Peyer's patch (tissue), 4 donors: Measurements from ENCODE around the gene GPC6. TPM values are rescaled to one million over a fixed set of nuclear protein-coding genes. Genes with fewer than 3 reads are reported as not detected.

ENCODE experiments used
- DNase-seq, 3 donors: peaks; one replicate each; pipeline ENCODE4 v3.0.0-alpha.2; 2017 to 2019
- H3K27ac ChIP-seq, 4 donors: fragments of 200-600 bp; sonication (generic); one replicate each; pipeline ENCODE4 v1.5.1; 2016 to 2019
- H3K27me3 ChIP-seq, 2 donors: fragments of 200-600 bp; sonication (generic); one replicate each; pipeline ENCODE4 v1.5.1; 2019
- H3K36me3 ChIP-seq, 3 donors: fragments of 200-600 bp; sonication (generic); one replicate each; pipeline ENCODE4 v1.5.1; 2016 to 2019
- H3K4me1 ChIP-seq, 4 donors: fragments of 200-600 bp; sonication (generic); one replicate each; pipeline ENCODE4 v1.5.1; 2016 to 2019
- H3K4me3 ChIP-seq, 4 donors: fragments of 200-600 bp; sonication (generic); 1 replicate in 3 of 4; 2 replicates in 1 of 4; pipeline ENCODE4 v1.5.1; 2016 to 2019; ENCODE audit warnings: mild to moderate bottlenecking in 1 of 4
- H3K9me3 ChIP-seq, 4 donors: fragments of 200-600 bp; sonication (generic); one replicate each; pipeline ENCODE4 v1.5.1; 2016 to 2019; ENCODE audit warnings: mild to moderate bottlenecking in 1 of 4
- POLR2A ChIP-seq, 2 donors: fragments of 450-650 bp; IDR thresholded peaks; one replicate each; pipeline ENCODE4 v1.5.1; 2017; ENCODE audit warnings: antibody characterized with exemption in 2 of 2, mild to moderate bottlenecking in 2 of 2, moderate library complexity in 2 of 2
- total RNA-seq, 4 donors: library from RNA; depleted of rRNA; stranded (reverse); fragments of >200 nt; gene quantifications; one replicate each; pipeline ENCODE4 v1.1.0, GENCODE V29; 2016
- TF ChIP-seq, protein P1 (sequence below), 6 experiments: fragments of 450-650 bp in 4 of 6; fragments of 200-600 bp in 2 of 6; sonication (generic) in 1 of 6; IDR thresholded peaks; one replicate each; pipeline ENCODE4 v1.5.1; 2017 to 2019; ENCODE audit warnings: antibody characterized with exemption in 6 of 6, mild to moderate bottlenecking in 3 of 6, moderate library complexity in 1 of 6

The GPC6 gene
- total RNA-seq, 4 donors from 2014 or later: 1.6 to 13.2 (median 2.6) TPM

DNA sequence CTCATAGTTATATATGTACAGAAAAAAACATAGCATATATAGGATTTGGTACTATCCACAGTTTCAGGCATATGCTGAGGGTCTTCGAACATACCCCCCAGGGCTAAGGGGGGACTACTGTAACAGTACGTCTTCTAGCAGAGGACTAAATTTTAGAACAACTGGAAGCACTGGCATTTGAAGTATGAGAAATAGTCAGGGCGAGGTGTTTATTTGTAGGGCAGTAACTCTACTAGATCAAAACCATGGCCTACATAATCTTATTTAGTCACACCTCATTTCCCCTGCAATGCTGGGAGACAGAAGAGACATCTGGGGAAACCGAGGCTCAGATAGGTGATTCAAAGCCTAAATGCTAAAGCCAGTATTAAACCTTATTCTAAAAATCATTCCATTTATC, 1007.2 kb downstream of the GPC6 start:
- Histone ChIP-seq H3K4me3 (no peak overlapping the region), H3K27me3 (no peaks in the 10 kb centered on the region), H3K36me3 (no peaks in the 10 kb centered on the region), H3K9me3 (no peaks in the 10 kb centered on the region), H3K27ac (no peak overlapping the region), H3K4me1 (no peaks in the 10 kb centered on the region)
- TF ChIP-seq, protein P1, sequence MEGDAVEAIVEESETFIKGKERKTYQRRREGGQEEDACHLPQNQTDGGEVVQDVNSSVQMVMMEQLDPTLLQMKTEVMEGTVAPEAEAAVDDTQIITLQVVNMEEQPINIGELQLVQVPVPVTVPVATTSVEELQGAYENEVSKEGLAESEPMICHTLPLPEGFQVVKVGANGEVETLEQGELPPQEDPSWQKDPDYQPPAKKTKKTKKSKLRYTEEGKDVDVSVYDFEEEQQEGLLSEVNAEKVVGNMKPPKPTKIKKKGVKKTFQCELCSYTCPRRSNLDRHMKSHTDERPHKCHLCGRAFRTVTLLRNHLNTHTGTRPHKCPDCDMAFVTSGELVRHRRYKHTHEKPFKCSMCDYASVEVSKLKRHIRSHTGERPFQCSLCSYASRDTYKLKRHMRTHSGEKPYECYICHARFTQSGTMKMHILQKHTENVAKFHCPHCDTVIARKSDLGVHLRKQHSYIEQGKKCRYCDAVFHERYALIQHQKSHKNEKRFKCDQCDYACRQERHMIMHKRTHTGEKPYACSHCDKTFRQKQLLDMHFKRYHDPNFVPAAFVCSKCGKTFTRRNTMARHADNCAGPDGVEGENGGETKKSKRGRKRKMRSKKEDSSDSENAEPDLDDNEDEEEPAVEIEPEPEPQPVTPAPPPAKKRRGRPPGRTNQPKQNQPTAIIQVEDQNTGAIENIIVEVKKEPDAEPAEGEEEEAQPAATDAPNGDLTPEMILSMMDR (IDR thresholded peaks at IDR 0.05): no peak
- no peak for TF ChIP-seq POLR2A (IDR thresholded peaks at IDR 0.05)
- no peak for DNase-seq

DNA sequence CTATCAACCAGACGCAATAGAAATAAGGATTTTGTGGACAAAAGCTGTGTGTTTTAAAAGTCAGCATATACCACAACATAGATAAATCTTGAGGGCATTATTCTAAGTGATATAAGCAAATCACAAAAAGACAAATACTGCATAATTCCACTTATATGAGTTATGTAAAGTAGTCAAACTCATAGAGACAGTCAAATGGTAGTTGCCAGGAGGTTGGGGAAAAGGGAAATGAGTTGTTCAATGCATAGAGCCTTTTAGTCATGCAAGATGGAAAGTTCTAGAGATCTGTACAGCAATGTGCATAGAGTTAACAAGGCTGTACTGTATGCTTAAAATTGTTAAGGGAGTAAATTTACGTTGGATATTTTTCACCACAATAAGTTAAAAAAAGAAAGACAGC, 1008.1 kb downstream of the GPC6 start:
- Histone ChIP-seq H3K27ac (no peak overlapping the region), H3K4me3 (no peak overlapping the region), H3K4me1 (no peaks in the 10 kb centered on the region), H3K27me3 (no peaks in the 10 kb centered on the region), H3K36me3 (no peaks in the 10 kb centered on the region), H3K9me3 (no peaks in the 10 kb centered on the region)
- DNase-seq: no peak
- no peak for TF ChIP-seq POLR2A (IDR thresholded peaks at IDR 0.05)
- TF ChIP-seq, protein P1 (IDR thresholded peaks at IDR 0.05): no peak

DNA sequence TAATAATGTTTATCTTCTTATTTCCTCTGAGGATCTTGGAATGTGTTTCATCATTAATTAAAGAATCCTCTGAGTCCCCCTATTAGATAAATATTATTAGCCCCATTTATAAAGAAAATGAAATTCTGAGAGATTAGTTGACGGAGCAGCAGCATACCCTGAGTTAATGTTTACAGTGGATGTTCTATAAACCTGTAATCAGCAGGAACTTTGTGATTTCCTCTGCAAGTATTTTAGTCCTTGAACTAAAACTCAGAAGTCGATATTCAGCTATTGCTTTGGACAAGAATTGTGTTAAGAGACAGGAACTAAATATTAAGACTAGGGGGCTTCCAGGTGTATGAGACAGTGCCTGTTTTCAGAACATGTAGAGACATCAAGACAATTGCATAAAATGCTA, 1009.5 kb downstream of the GPC6 start:
- no peak for TF ChIP-seq POLR2A (IDR thresholded peaks at IDR 0.05)
- TF ChIP-seq, protein P1 (IDR thresholded peaks at IDR 0.05): no peak
- no peak for DNase-seq
- no peaks in the 10 kb centered on the region for H3K36me3 ChIP-seq
- H3K9me3 ChIP-seq: no peaks in the 10 kb centered on the region
- H3K4me1 ChIP-seq: no peaks in the 10 kb centered on the region
- no peak overlapping the region for H3K27ac ChIP-seq
- H3K4me3 ChIP-seq: no peak overlapping the region
- no peaks in the 10 kb centered on the region for H3K27me3 ChIP-seq

DNA sequence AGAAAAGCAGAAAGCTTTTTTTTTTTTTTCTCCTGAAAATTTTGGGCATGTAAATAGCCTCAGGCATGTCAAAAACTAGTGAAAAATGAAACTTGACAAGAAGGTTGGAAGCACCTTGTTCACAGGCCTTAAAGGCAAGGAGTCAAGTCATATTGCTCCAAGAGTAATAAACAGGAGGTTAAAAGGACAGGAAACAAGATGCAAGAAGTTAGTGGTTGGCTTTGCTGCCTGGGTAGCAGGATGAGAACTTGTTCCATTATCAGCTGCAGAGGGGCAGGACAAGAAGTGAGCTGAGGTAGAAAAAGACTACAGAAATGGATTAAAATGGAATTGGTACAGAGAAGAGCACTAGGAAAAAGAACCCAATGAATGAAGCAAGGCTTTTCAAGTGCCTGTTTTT, 1010.3 kb downstream of the GPC6 start:
- TF ChIP-seq, protein P1 (IDR thresholded peaks at IDR 0.05): no peak
- TF ChIP-seq POLR2A (IDR thresholded peaks at IDR 0.05): no peak
- Histone ChIP-seq H3K4me3 (no peak overlapping the region), H3K27me3 (no peaks in the 10 kb centered on the region), H3K27ac (no peak overlapping the region), H3K36me3 (no peaks in the 10 kb centered on the region), H3K9me3 (no peaks in the 10 kb centered on the region), H3K4me1 (no peaks in the 10 kb centered on the region)
- no peak for DNase-seq

DNA sequence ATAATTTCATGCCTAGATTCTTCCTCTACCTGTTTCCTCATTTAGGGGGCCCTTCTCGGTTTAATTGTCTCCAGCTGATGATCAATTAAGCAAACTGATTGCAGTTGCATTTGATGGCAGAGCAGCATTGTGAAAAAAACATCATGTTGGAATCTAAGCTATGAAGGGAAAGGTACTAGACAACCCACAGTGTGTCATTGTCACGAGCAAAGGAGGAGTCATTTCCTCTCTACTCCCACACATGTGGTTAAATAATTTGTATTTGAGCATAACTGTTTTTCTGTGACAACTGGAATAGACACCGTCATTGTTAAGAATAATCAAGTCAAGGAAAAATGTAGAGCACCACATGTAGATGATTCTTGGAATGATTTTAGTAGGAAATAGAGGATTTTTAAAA, 1012.5 kb downstream of the GPC6 start:
- Histone ChIP-seq H3K27me3 (no peaks in the 10 kb centered on the region), H3K9me3 (no peaks in the 10 kb centered on the region), H3K4me1 (no peaks in the 10 kb centered on the region), H3K4me3 (no peak overlapping the region), H3K36me3 (no peaks in the 10 kb centered on the region), H3K27ac (no peak overlapping the region)
- TF ChIP-seq, protein P1 (IDR thresholded peaks at IDR 0.05): no peak
- TF ChIP-seq POLR2A (IDR thresholded peaks at IDR 0.05): no peak
- no peak for DNase-seq

DNA sequence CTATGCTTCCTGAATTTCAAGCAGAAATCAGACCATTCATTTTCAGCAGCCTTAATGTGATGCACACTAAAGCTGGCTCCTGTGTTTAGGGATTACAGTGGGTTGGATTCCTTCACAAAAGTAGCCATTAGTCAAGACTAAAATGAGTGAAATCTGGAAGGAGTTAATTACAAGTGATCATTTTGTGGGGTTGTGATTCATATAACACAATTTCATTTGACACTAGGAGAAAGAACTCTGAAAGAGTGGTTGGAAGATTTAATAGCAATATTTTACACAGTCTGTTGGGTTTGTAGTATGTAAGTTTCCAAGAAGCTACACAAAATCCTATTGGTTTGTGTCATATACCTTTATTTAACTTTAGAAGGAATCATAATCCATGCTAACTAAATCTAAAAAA, 1015.9 kb downstream of the GPC6 start:
- H3K27ac ChIP-seq: no peak overlapping the region
- TF ChIP-seq POLR2A (IDR thresholded peaks at IDR 0.05): no peak
- TF ChIP-seq, protein P1 (IDR thresholded peaks at IDR 0.05): no peak

More for the DNA sequence above, 1015.9 kb downstream of the GPC6 start:
- Histone ChIP-seq H3K4me1 (no peaks in the 10 kb centered on the region), H3K9me3 (no peaks in the 10 kb centered on the region), H3K4me3 (no peak overlapping the region), H3K36me3 (no peaks in the 10 kb centered on the region), H3K27me3 (no peaks in the 10 kb centered on the region)
- DNase-seq: no peak
